ENCODE results near the gene GALNT10. TPM values are rescaled to one million over a fixed set of nuclear protein-coding genes. Genes with fewer than 3 reads are reported as not detected.

The GALNT10 gene
- polyA plus RNA-seq, 1 of the 3 experiments (the other 2 are of a cell fraction), result 56.3 TPM

DNA sequence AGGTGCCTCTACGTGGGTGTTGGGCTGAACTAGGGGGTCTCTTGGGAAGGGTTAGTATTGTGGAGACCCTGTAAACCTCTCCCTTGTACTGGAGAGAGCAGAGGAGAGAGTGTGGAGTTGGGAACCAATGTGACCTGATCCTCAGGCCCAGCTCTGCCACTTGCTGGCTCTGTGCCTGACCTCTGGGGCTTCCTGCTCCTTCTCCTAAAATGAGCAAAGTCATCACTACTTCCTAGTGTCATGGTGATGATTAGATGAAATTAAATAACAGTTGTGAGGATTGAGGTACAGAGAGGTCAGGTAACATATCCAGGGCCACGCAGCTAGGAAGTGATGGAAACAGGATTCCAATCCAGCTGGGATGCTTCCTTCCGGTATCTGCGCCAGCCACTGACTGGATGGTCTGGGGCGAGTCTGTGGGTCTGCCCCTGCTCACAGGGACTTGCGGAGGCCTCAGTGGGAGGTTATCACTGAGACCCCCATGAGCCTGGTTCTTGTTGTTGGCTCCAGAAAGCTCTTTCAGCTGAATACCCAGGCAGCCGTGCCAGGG is 9.2 kb downstream of the GALNT10 start:
- no peak for DNase-seq
- peaks cover 16% of the 10 kb centered on the region; the same call in 1 of the 2 replicates for H4K20me1 ChIP-seq (ENCODE audit: insufficient read depth)
- no peaks in the 10 kb centered on the region for H3K27me3 ChIP-seq (ENCODE audit: insufficient read depth)
- peaks cover 19 to 27% of the 10 kb centered on the region in 2 experiments for H3K36me3 ChIP-seq (replicated peaks in 1 of 2; ENCODE audit: control insufficient read depth in 1 of 2, insufficient read depth in 2 of 2, low read length in 1 of 2)
- H3K79me2 ChIP-seq (ENCODE audit: insufficient read depth), result peaks cover 100% of the 10 kb centered on the region
- no peak overlapping the region for H3K4me3 ChIP-seq (ENCODE audit: low read depth in 2 of 2, low read length in 1 of 2)
- H3K27ac ChIP-seq (ENCODE audit: low read depth in 2 of 2, low read length in 1 of 2), result no peak overlapping the region
- H3K9me3 ChIP-seq, result no peaks in the 10 kb centered on the region
- peaks cover 13 to 30% of the 10 kb centered on the region in 2 experiments for H3K4me1 ChIP-seq (ENCODE audit: control insufficient read depth in 1 of 2, insufficient read depth in 2 of 2, low read depth in 1 of 2, low read length in 1 of 2)
- TF ChIP-seq FOXM1 (IDR thresholded peaks at IDR 0.05; ENCODE audit: low read depth) (no peak), SMC3 (IDR thresholded peaks at IDR 0.05; ENCODE audit: low read depth, low read length) (no peak), ELF1 (IDR thresholded peaks at IDR 0.05) (no peak)
- POLR2A ChIA-PET, result interaction anchor here (1.1 kb wide), 1 partner anchor 9 kb away, joined by 4 read pairs; the partner anchor contains the start of gene GALNT10
- peaks cover 6% of the 10 kb centered on the region for H3F3A ChIP-seq (replicated peaks; ENCODE audit: insufficient read depth)
- no peak overlapping the region for H2AFZ ChIP-seq (ENCODE audit: low read depth)
- CTCF ChIA-PET, result interaction anchor here (1.1 to 3.7 kb wide), 4 partner anchors 10 to 205 kb away, joined by 5 to 30 read pairs (median 9); partner anchors contain the start of gene GALNT10
- no peak overlapping the region for H3K4me2 ChIP-seq
- H3K9me2 ChIP-seq, result no peaks in the 10 kb centered on the region
- no peak overlapping the region for H3K9ac ChIP-seq
- 100% methylated on average over 6 of the region's 7 CpGs for WGBS (ENCODE audit: low lambda C conversion rate)

DNA sequence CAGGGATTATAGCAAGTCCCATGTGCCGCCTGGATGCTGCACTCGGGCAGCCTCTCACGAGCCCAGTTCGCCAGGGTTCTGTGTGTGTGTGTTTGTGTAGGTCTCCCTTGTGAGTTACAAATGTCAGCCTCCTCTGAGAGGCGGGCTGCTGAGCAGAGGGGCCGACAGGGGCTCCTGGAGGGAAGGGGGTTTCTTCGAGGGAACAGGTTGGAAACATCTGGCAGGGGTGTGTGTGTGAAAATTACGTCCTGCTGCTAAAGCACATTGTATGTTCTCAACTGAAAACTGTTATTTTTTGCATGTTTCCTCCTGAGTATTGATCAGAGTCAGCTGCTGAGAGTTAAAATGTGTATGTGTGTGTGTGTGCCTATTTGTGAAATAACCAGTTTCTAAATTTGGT is 9.7 kb downstream of the GALNT10 start:
- Histone ChIP-seq H3K9me3 (no peaks in the 10 kb centered on the region), H3K79me2 (ENCODE audit: insufficient read depth) (peaks cover 100% of the 10 kb centered on the region), H4K20me1 (ENCODE audit: insufficient read depth) (0 out of 2 replicates have a peak, but pooled peaks cover 16% of the 10 kb centered on the region), H3K27me3 (ENCODE audit: insufficient read depth) (no peaks in the 10 kb centered on the region), H3F3A (replicated peaks; ENCODE audit: insufficient read depth) (peaks cover 6% of the 10 kb centered on the region), H2AFZ (ENCODE audit: low read depth) (no peak overlapping the region), H3K9ac (no peak overlapping the region), H3K4me1 (ENCODE audit: control insufficient read depth in 1 of 2, insufficient read depth in 2 of 2, low read depth in 1 of 2, low read length in 1 of 2) (peaks cover 10 to 27% of the 10 kb centered on the region in 2 experiments), H3K36me3 (replicated peaks in 1 of 2; ENCODE audit: control insufficient read depth in 1 of 2, insufficient read depth in 2 of 2, low read length in 1 of 2) (peaks cover 19 to 24% of the 10 kb centered on the region in 2 experiments), H3K9me2 (no peaks in the 10 kb centered on the region), H3K4me2 (no peak overlapping the region), H3K27ac (ENCODE audit: low read depth in 2 of 2, low read length in 1 of 2) (no peak overlapping the region), H3K4me3 (ENCODE audit: low read depth in 2 of 2, low read length in 1 of 2) (no peak overlapping the region)
- CTCF ChIA-PET, result interaction anchor here (0.7 to 1.5 kb wide), 2 partner anchors 9 to 205 kb away, joined by 4 to 5 read pairs; no protein-coding TSS in a partner anchor
- POLR2A ChIA-PET, result interaction anchor here (1.1 kb wide), 1 partner anchor 10 kb away, joined by 4 read pairs; the partner anchor contains the start of gene GALNT10
- DNase-seq, result no peak
- 94% methylated on average over 2 of the region's 8 CpGs for WGBS (ENCODE audit: low lambda C conversion rate)
- TF ChIP-seq FOXJ3 (CRISPR knock-in tag; IDR thresholded peaks at IDR 0.05), result no peak
- no peak for TF ChIP-seq JUND (IDR thresholded peaks at IDR 0.05)
- no peak for TF ChIP-seq TEAD4 (IDR thresholded peaks at IDR 0.05; ENCODE audit: borderline replicate concordance, insufficient read depth)
- no peak for TF ChIP-seq CHD2 (IDR thresholded peaks at IDR 0.05; ENCODE audit: low read length, partially characterized antibody)
- no peak for TF ChIP-seq TCF12 (IDR thresholded peaks at IDR 0.05)
- no peak for TF ChIP-seq ELF1 (IDR thresholded peaks at IDR 0.05)

DNA sequence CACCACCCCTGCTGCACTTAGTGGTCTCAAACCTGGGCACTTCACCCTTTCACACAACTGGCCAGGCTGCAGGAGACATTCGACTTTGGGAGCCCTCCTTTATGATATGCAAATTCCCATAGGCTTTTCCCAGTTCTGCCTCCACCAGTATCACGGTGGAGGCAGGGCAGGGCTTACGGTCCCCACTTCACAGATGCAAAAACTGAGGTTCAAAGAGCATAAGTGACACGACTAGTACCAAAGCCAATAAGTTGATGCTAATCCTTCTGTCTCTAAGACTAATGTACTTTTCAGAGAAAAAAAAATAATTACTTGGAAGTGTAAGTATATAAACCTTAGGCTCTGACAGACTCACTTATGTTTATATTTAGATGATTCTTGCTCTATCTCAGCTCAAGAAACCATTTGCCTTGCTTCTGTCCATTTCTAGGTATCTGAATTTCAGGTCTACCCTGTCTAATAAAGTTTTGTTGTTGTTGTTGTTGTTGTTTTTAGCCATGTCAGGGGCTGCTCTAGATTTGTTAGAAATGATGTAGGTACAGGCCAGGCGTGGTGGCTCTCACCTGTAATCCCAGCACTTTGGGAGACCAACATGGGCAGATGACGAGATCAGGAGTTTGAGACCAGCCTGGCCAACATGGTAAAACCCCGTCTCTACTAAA is 10.7 kb downstream of the GALNT10 start:
- no peaks in the 10 kb centered on the region for H3K9me2 ChIP-seq
- ChIA-PET CTCF (interaction anchor here (0.7 to 1.3 kb wide), 3 partner anchors 8 to 203 kb away, joined by 3 to 4 read pairs (median 3); partner anchors contain the start of gene GALNT10), POLR2A (interaction anchor here (1.1 kb wide), 1 partner anchor 11 kb away, joined by 4 read pairs; the partner anchor contains the start of gene GALNT10)
- no peak overlapping the region for H3K4me2 ChIP-seq
- peaks cover 19 to 20% of the 10 kb centered on the region in 2 experiments for H3K36me3 ChIP-seq (replicated peaks in 1 of 2; ENCODE audit: control insufficient read depth in 1 of 2, insufficient read depth in 2 of 2, low read length in 1 of 2)
- no peak overlapping the region for H3K27ac ChIP-seq (ENCODE audit: low read depth in 2 of 2, low read length in 1 of 2)
- H3K9ac ChIP-seq, result no peak overlapping the region
- WGBS (ENCODE audit: low lambda C conversion rate), result 87% methylated on average over 7 of the region's 7 CpGs
- H3F3A ChIP-seq (replicated peaks; ENCODE audit: insufficient read depth), result peaks cover 6% of the 10 kb centered on the region
- H3K79me2 ChIP-seq (ENCODE audit: insufficient read depth), result peaks cover 100% of the 10 kb centered on the region
- DNase-seq, result no peak
- no peak overlapping the region for H3K4me3 ChIP-seq (ENCODE audit: low read depth in 2 of 2, low read length in 1 of 2)
- 0 out of 2 replicates have a peak, but pooled peaks cover 16% of the 10 kb centered on the region for H4K20me1 ChIP-seq (ENCODE audit: insufficient read depth)
- peaks cover 10 to 27% of the 10 kb centered on the region in 2 experiments for H3K4me1 ChIP-seq (ENCODE audit: control insufficient read depth in 1 of 2, insufficient read depth in 2 of 2, low read depth in 1 of 2, low read length in 1 of 2)
- no peaks in the 10 kb centered on the region for H3K27me3 ChIP-seq (ENCODE audit: insufficient read depth)
- H2AFZ ChIP-seq (ENCODE audit: low read depth), result no peak overlapping the region
- H3K9me3 ChIP-seq, result no peaks in the 10 kb centered on the region
- TF ChIP-seq SMC3 (IDR thresholded peaks at IDR 0.05; ENCODE audit: low read depth, low read length), result no peak
- TF ChIP-seq EP300 (IDR thresholded peaks at IDR 0.05; ENCODE audit: borderline replicate concordance in 1 of 2, low read depth in 1 of 2, low read length in 1 of 2), result no peak
- no peak for TF ChIP-seq NFIC (IDR thresholded peaks at IDR 0.05; ENCODE audit: borderline replicate concordance)
- TF ChIP-seq FOXJ3 (CRISPR knock-in tag; IDR thresholded peaks at IDR 0.05), result no peak
- TF ChIP-seq, protein P1, sequence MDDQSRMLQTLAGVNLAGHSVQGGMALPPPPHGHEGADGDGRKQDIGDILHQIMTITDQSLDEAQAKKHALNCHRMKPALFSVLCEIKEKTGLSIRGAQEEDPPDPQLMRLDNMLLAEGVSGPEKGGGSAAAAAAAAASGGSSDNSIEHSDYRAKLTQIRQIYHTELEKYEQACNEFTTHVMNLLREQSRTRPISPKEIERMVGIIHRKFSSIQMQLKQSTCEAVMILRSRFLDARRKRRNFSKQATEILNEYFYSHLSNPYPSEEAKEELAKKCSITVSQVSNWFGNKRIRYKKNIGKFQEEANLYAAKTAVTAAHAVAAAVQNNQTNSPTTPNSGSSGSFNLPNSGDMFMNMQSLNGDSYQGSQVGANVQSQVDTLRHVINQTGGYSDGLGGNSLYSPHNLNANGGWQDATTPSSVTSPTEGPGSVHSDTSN (IDR thresholded peaks at IDR 0.05), result no peak
- no peak for TF ChIP-seq RFX5 (IDR thresholded peaks at IDR 0.05; ENCODE audit: low read length)
- TF ChIP-seq GATA2 (CRISPR knock-in tag; IDR thresholded peaks at IDR 0.05), result no peak
- no peak for TF ChIP-seq TEAD4 (IDR thresholded peaks at IDR 0.05; ENCODE audit: borderline replicate concordance, insufficient read depth)
- TF ChIP-seq CHD2 (IDR thresholded peaks at IDR 0.05; ENCODE audit: low read length, partially characterized antibody), result no peak
- no peak for TF ChIP-seq NRF1 (IDR thresholded peaks at IDR 0.05; ENCODE audit: low read depth, low read length)
- no peak for TF ChIP-seq FOSL2 (IDR thresholded peaks at IDR 0.05; ENCODE audit: borderline replicate concordance, low read depth)
- TF ChIP-seq TAF1 (IDR thresholded peaks at IDR 0.05; ENCODE audit: borderline replicate concordance, low read depth, low read length), result no peak
- TF ChIP-seq RCOR1 (IDR thresholded peaks at IDR 0.05; ENCODE audit: low read length), result no peak
- no peak for TF ChIP-seq MXI1 (IDR thresholded peaks at IDR 0.05; ENCODE audit: low read depth, low read length)
- TF ChIP-seq MEF2A (IDR thresholded peaks at IDR 0.05; ENCODE audit: borderline replicate concordance, low read depth), result no peak
- TF ChIP-seq ELF1 (IDR thresholded peaks at IDR 0.05), result no peak
- TF ChIP-seq YY1 (IDR thresholded peaks at IDR 0.05; ENCODE audit: low read depth), result no peak
- TF ChIP-seq, protein P2, sequence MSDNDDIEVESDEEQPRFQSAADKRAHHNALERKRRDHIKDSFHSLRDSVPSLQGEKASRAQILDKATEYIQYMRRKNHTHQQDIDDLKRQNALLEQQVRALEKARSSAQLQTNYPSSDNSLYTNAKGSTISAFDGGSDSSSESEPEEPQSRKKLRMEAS (IDR thresholded peaks at IDR 0.05; ENCODE audit: low read depth), result no peak
